ENCODE results near the gene CTAG1B.
"Not testable (repeated sequence)": the region's sequence is repeated elsewhere in the genome, so short reads cannot be mapped to it uniquely, and the experiment has no call there.

GRCh38 chrX:154620767-154621414 lies 1.8 kb upstream of the CTAG1B start:
- TF ChIP-seq TEAD4 (IDR thresholded peaks at IDR 0.05; ENCODE audit: low read depth, low read length); POU5F1 (IDR thresholded peaks at IDR 0.05; ENCODE audit: low read depth, low read length); EZH2 (IDR thresholded peaks at IDR 0.05; ENCODE audit: low read depth, low read length, severe bottlenecking); EGR1 (IDR thresholded peaks at IDR 0.05; ENCODE audit: borderline replicate concordance, low read depth, low read length); RAD21 (IDR thresholded peaks at IDR 0.05 in 1 of 2, conservative IDR thresholded peaks at IDR 0.05 in 1 of 2; ENCODE audit: low read depth in 2 of 2, low read length in 2 of 2); CTCF (IDR thresholded peaks at IDR 0.05; ENCODE audit: control extremely low read depth in 1 of 3, insufficient read depth in 1 of 3, low read depth in 1 of 3, low read length in 3 of 3); SIX5 (IDR thresholded peaks at IDR 0.05; ENCODE audit: low read depth, low read length); EP300 (IDR thresholded peaks at IDR 0.05; ENCODE audit: borderline replicate concordance in 1 of 2, low read depth in 2 of 2, low read length in 2 of 2); BACH1 (IDR thresholded peaks at IDR 0.05; ENCODE audit: low read length); BCL11A (IDR thresholded peaks at IDR 0.05; ENCODE audit: low read depth in 2 of 2, low read length in 2 of 2); POLR2A (IDR thresholded peaks at IDR 0.05; ENCODE audit: control extremely low read depth in 1 of 2, low read depth in 2 of 2, low read length in 2 of 2): not testable (repeated sequence)
